GM19328 (cell line): ENCODE results near the gene ATOH7.
"Not testable (repeated sequence)": the region's sequence is repeated elsewhere in the genome, so short reads cannot be mapped to it uniquely, and the experiment has no call there.

ENCODE experiments used
- ATAC-seq: cut with Tn5 transposase; IDR thresholded peaks from one replicate; pipeline ENCODE4 v1.9.1; 2021; ENCODE audit warnings: mild to moderate bottlenecking, moderate library complexity; ENCODE audit not compliant: unreplicated experiment

The ATOH7 gene

DNA sequence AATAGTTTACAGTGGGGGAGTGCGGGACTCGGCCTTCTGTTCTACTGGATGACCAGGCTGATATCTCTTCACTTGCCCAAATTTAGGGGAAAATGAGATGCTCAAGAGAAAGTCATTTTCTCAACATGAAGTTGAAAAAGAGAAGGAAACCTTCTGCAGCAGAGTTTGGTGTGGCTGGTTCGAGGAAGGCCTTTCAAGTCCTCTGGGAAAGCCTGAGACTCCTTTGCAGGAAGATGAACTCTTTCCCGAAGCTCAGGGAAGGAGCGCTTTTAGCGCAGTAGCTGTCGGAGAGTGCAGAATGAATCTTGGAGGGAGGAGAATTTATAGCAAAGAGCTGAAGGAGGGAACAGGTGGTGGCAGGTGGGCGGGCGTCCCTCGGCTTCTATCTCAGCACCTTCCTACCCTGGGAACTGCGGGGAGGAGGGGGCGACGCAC, at the start of gene ATOH7:
Gene ATOH7, minus strand, starts transcription at position 297 of the 435 bp plus-strand sequence. CDS start 436 bp downstream, outside the sequence.
- ATAC-seq, result no peak

DNA sequence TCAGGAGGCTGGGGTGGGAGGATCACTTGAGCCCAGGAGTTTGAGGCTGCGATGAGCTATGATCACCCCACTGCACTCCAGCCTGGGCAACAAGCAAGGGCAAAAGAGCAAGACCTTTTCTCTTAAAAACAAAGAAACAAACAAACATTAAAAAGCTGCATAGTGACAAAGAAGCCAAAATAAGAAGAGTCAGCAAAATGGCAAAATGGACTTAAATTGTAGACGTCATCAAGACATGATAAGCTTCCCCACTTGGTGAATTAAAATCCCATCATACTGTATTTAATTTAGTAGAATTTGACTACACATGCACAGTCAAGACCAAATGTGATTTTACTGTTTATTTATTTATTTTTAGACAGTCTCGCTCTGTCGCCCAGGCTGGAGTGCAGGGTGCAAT, 48.8 kb upstream of the ATOH7 start:
- ATAC-seq, result no peak

DNA sequence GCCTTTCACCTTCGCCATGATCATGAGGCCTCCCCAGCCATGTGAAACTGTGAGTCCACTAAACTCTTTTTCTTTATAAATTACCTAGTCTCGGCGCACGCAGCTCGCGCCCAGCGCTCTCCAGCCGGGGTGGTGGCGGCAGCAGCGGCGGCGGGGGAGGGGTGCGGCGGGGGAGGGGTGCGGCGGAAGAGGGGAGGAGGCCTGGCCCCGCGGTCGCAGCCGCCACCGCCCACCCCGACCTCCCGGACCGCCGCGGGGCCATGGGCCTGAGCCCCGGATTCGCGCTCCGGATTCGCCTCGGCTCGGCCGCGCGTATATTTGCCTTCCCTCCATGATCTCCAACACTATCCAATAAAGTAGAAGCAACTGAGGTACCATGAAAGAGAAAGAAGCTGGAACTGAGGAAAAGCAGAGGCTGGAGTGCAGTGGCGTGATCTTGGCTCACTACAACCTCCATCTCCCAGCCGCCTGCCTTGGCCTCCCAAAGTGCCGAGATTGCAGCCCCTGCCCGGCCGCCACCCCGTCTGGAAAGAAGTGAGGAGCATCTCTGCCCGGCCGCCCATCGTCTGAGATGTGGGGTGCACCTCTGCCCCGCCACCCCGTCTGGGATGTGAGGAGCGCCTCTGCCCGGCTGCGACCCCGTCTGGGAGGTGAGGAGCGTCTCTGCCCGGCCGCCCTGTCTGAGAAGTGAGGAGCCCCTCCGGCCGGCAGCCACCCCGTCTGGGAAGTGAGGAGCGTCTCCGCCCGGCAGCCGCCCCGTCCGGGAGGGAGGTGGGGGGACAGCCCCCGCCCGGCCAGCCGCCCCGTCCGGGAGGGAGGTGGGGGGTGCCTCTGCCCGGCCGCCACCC, 47.2 kb upstream of the ATOH7 start:
- ATAC-seq, result not testable (repeated sequence)

DNA sequence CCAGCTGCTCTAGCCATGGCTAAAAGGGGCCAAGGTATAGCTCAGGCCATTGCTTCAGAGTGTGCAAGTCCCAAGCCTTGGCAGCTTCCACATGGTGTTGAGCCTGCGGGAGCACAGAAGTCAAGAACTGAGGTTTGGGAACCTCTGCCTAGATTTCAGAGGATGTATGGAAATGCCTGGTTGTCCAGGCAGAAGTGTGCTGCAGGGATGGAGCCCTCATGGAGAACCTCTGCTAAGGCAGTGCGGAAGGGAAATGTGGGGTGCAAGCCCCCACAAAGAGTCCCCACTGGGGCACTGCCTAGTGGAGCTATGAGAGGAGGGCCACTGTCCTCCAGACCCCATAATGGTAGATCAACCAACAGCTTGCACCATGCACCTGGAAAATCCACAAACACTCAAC, 45.9 kb upstream of the ATOH7 start:
- not testable (repeated sequence) for ATAC-seq

DNA sequence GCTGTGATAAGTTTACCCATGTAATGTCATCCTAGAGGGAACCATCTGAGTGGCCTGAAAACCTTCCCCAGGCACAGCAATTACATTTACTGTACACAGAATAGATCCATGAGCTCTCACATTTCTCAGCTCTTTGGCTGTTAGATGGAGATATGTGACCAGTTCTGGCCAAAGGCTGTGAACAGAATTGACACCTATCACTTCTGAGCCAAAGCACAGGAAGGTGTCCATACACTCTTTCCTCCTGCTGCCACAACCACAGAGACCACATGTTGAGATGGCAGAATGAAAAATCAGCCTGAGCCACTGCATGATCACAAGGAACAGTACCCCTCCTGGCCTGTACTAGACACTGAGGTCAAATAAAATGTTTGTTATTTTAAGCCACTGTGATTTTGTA, 44.3 kb upstream of the ATOH7 start:
- no peak for ATAC-seq

DNA sequence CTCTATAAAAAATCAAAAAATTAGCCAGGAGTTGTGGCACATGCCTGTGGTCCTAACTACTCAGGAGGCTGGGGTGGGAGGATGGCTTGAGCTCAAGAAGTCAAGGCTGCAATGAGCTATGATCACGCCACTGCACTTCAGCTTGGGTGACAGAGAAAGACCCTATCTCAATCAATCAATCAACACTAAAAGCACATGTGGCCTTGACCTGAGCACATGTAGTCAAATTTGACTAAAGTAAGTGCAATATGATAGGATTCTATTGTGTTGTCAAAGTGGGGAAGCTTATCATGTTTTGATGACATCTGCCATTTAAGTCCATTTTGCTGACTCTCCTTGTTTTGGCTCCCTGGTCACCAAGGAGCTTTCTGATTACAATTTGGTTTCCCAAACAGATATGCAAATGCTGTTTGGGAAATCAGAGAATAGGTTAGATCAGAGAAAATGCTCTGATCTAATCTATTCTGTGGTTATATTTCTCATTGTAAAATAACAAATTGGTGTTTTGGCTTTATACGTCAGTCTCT, 43.8 kb upstream of the ATOH7 start:
- ATAC-seq, result no peak

DNA sequence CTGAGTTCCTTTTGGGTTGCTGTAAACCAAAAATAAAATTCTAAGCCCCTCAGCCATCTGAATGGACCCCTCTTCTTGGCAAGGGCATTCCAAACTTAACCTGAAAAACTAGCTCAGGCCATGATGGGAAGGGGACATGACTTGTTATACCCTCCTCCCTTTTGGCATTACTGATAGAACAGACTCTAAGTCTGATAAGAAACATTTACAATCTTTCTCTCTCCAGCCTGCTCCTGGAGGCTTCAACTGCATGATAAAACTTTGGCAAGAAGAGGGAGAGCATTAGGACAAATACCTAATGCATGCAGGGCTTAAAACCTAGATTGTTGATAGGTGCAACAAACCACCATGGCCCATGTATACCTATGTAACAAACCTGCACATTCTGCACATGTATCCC, 40.9 kb upstream of the ATOH7 start:
- ATAC-seq, result no peak

DNA sequence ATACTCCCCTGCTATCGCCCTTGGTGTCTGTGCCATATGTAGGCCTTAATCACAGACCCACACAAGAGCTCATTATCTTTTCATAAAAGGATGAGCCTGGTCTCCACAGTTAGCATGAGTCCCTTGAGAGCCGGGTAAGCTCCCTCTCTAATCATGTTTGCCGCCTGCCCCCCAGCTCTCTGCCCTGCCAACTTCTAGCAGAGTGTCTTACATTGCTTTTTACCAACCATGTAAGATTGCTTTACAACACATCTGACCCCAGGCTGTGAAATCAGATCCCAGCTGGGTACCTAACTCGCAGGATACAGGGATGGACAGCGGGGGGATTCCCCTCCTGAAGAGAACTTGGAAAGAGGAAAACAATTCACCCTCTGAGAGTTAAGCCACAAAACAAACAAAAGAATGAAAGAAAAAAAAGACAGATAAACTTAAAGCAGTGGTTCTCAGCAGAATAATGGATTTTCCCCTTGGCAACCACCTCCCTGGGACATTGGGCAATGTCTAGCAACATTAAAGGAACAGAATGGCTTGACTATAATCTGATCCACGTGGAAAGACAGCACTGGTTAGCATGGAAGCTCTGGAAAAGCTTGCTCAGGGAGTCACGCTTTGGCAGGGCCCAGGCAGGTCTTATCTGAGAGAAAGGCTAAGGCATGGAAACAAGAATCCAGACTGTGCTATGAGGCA, 39.4 kb upstream of the ATOH7 start:
- no peak for ATAC-seq

DNA sequence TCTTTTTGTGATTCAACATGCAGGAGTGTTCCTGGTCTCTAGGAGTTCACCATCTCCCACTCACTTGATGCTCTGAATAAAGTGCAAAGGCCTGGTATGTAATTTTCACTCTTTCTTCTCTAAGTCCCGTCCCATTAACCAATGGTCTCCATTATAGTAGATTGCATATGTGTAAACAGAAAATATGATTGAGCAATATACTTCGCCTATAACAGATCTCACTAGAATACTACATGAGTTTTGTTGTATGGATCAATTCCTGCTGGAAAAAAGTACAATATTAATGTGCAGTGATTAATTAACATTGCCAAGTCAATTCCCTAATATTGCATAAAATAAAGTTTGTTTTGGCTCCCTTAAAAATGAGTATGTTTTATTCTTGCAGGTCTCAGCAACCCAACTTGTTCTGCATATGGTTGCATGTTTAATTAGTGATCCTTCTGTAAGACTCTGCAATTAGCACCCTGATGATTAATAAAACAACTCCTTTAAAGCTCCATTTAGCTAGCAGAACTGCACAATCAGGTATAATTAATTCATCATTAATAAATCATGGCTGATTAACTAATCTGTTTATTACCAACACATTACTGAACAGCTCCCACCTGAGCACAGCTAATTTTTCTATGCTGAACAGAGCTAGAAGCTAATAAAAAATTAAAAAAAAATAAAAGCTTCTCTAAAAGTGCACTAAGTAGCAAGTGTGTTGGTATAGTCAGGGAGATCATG, 37.8 kb upstream of the ATOH7 start:
- ATAC-seq, result no peak

DNA sequence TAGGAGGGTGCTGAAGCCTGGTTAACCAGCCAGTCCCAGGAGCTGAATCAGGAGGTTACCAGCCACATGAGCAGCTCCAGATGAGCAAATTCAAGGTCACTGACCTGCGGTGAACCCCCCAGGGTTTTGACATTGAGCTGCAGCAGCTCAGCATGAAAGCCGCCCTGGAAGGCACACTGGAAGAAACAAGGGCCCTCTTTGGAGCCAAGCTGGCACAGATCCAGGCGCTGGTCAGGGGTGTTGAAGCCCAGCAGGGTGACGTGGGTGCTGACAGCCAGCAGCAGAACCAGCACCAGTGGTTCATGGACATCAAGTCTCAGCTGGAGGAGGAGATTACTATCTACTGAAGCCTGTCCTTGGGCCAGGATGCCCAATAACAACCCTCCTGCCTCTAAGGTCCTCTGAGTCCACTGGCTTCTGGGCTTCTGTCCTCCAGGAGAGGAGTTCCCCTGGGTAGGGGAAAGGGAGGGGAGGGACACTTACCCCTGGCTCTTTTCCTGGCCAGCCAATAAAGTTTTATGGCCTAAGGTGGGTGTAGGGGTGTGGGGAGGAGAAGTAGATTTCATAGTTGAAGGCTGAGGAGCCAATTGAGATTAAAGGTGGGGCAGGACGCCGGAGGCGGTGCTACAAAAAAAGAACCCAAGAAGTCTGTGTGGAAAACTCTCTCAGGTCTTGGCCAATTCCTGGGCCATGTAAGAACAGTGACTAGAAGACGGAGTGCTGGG, 29.4 kb upstream of the ATOH7 start:
- ATAC-seq, result no peak

DNA sequence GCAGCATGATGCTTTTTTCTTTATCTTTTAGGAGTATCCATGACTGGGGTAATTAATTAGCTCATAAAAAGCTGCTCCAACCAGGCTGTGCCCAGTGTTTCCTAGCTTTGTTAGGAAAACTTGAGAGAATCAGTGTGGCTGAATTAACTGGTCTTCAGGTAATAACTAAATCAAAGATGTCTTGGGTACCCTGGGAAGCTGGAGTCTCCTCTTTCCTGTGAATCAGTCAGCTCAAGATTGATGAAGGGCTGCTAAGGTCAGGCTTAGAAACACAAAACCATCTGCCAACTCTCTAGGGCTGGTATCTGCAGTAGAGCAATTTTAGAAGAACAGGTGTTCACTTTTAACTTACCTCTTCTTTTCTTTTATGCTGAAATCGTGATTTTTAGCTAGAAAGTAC, 21.4 kb upstream of the ATOH7 start:
- ATAC-seq, result no peak

DNA sequence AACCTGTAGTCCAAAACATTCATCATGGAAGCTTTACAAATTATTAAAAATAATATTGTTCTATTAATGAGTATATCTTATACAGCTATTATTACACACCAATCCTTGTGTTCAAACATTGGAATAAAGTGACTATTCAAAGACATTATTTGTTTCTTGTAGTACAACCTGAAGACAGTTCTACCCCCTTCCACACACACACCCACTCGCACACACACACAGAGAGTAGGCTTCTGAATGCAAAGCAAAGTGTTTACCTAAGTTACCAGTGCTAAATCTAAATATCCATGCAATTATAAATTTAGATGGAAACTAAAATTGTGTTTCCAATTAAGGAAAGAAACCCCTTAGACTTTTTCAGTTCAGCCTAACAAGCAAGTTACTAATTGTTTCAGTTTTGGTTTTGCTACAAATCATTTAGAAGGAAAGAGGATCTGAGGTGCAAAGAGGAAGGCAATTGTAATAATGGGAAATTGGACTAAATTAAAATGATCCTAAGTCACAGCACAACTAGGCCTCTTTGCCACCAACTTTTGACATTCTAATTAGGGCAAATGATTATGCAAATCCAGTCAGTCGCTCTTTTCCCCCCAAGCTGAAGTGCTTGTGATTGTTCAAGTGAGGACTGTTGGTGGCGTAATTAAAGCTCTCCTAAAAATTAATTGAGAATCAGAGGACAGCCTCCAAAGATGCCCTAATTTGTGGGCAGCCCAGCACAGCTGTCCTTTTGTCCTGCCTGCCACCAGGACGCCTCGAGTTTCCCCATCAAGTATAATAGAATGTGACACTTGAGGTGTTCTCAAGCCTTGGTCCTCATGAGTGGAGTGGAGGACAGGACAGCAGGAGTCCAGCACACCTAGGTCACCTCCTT, 19.9 kb upstream of the ATOH7 start:
- no peak for ATAC-seq

DNA sequence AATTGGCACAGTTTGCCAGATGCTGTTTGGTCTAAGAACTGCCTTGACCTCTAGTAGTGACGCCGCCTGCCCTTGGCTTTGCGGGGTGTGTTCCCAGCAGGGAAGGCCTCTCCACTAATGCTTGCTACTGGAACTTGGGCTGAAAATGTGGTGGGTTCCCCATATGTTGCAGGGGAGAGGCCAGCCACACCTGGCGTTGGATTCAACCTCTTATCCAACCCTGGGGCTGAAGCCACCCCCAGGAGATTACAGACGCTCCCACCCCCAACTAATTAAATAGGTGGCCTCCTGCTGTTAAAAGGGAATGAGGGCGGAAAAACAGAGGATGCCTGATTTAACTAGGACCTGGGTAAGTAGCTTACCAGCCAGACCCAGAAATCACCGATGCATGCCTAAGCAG, 19.2 kb upstream of the ATOH7 start:
- ATAC-seq, result no peak

DNA sequence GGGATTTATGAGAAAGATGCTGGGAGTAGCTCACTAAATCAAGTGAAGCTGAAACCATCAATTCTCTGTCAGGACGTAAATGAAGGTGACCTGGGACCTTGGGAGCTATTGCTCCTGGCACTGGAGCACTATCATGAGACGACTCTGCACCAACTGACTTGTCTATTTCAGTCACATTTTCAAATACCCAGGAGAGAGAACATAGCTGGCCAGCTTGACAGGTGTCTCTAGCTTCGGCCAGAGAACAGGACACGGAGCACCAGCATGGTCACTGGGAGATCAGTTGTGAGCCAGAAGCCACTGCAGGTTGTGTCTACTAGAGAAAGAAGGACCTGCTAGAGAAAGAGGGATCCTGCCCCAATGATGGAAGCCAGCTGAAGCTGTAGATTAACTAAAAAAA, 17.4 kb upstream of the ATOH7 start:
- no peak for ATAC-seq

DNA sequence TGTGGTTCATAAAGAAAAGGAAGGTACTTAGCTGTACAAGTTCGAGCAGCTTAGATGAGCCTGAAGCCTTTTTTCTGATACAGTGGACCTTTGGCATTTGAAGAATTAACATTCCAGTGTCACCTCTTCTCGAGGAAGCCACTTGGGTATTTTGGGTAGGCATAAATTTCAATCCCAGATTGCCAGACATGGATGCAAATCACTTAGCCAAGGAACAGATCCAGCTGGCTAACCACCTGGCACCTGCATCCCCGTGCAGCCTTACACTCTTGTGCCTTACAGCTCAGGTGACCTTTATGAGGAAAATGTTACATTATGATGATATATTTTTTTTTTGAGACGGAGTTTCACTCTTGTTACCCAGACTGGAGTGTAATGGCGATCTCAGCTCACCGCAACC, 16.0 kb upstream of the ATOH7 start:
- no peak for ATAC-seq

DNA sequence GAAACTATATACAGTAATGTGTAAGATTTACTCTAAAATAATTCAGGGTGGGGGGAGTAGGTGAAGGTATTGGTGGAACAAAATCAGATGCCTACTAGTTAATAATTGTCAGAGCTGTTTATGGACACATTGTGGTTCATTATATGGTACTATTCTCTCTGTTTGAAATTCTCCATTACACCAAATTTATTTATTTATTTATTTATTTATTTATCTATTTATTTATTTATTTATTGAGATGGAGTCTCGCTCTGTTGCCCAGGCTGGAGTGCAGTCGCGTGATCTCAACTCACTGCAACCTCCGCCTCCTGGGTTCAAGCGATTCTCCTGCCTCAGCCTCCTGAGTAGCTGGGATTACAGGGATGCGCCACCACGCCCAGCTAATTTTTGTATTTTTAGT, 14.5 kb upstream of the ATOH7 start:
- ATAC-seq, result not testable (repeated sequence)

DNA sequence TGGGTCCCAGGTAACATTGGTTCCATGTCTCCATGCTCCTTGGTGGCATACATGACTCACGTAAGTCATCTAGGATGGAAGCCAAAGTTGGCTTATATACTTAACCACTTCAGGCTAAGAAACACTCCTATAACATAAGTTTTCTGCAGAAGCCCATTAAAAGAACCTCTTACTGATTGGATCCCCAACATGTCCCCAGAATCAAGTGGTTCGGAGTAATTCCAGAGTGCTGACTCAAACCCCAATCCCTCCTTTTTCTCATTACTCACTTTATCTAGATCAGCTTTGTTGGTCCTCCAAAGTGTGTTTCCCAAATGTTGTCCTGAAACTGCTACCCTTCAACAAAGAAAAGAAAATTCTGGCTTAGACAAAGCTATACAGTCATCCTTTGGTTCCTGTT, 10.1 kb upstream of the ATOH7 start:
- ATAC-seq, result no peak

DNA sequence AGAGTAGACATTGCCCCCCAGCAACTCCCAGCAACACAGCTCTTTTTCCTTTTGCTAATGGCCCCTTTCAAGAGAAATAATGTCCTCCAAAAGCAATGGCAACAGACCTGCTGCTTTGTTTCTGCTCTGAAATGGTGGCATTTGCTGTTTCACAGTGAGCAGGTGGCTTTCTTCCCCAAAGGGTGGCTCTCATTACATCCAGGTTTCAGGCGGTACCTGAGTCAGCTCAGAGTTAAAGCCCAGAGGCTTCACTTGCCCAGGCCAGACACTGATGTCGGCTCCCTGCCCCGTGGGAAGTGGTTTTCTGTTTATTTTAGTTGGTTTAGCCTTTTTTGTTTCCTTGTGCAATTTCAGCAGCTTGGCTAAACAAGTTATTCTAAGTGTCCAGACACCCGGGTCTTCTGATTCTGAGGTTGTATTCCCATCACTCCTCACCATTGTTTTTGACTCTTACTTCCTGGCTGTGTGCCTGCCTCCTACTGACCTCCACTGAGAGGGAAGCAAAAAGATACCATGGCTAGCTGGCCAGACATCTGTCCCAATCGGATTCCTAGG, 7.8 kb upstream of the ATOH7 start:
- ATAC-seq, result no peak

DNA sequence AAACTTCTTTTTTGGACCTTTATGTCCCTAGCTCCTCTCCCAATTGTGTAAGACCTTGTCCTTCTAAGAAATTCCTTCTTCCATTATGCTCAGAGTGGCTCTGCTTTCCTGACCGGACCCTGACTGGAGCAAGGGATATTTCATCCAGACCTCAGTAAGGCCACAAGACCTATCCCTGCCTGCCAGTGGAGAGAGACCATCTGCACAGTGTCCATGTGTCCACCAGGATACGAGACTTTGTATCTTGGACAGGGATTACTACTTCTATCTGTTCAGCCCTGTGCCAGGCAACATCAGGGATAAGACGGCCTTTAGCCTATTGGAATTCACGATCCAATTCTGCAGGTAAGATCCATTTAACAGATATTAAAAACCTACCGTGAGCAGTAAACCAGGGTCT, 7.2 kb upstream of the ATOH7 start:
- no peak for ATAC-seq

DNA sequence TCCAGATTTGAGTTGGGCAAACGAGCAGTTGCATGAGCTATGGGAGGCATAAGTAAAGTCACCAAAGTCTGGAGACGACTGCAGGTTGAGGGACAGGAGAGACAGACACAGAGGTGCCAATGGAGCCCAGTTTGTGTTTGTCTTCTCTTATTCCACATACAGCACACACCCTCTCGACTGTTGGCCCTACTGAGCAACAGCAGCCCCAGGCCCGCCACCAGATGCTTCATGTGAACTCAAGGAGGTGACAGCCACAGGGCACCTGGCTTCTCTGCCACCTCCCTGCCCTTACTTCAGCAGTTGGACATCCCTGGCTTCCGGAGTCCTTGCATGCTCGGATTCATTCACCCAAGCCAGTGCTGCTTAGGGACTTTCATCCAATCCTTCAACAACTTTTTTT, 6.5 kb upstream of the ATOH7 start:
- no peak for ATAC-seq
